HG02678 (cell line): Measurements from ENCODE around the gene TCEAL1.

Experiments used
- ATAC-seq: cut with Tn5 transposase; IDR thresholded peaks from one replicate; pipeline ENCODE4 v1.9.1; 2021; ENCODE audit warnings: mild to moderate bottlenecking, moderate library complexity; ENCODE audit not compliant: unreplicated experiment

The TCEAL1 gene

GRCh38 chrX:103674531-103675454 lies 46.0 kb downstream of the TCEAL1 start:
- ATAC-seq: no peak

GRCh38 chrX:103678199-103678993 lies 49.6 kb downstream of the TCEAL1 start:
- ATAC-seq: no peak
